CD4-positive, alpha-beta T cell (primary cell): ENCODE measurements around the gene ADO. TPM values are rescaled to one million over a fixed set of nuclear protein-coding genes. Genes with fewer than 3 reads are reported as not detected.
"Not testable (repeated sequence)": the region's sequence is repeated elsewhere in the genome, so short reads cannot be mapped to it uniquely, and the experiment has no call there.

Experiments
- ATAC-seq: fragments of 200-7000 bp; cut with Tn5 transposase; one replicate; pipeline ENCODE4 v1.10.0; 2022; ENCODE audit warnings: mild to moderate bottlenecking; ENCODE audit not compliant: poor library complexity
- CTCF ChIA-PET: fragments of 350-600 bp; sonication (Branson Sonifier 250); formaldehyde crosslinking; loops from one replicate; lab custom pipeline; 2021; ENCODE audit warnings: antibody characterized with exemption, inconsistent platforms; lab: Charles Lee
- POLR2A ChIA-PET: fragments of 350-600 bp; sonication (Branson Sonifier 250); formaldehyde crosslinking; loops from one replicate; lab custom pipeline; 2021; ENCODE audit warnings: antibody characterized with exemption, inconsistent platforms; lab: Charles Lee
- DNase-seq, 14 experiments: peaks; one replicate each; pipeline ENCODE4 v3.0.0-alpha.2; 2013 to 2020; ENCODE audit warnings: mixed read lengths in 2 of 14
- H3K27ac ChIP-seq, 2 donors: one replicate each; pipeline versions ENCODE4 v1.5.1 to v1.7.0; 2013; ENCODE audit warnings: low read length in 2 of 2, low read depth in 1 of 2, mild to moderate bottlenecking in 1 of 2
- H3K27me3 ChIP-seq, 2 experiments: 1 replicate in 1 of 2; 2 replicates in 1 of 2; pipeline versions ENCODE4 v1.6.1 to v1.7.0; 2013; ENCODE audit warnings: low read length in 2 of 2, control low read depth in 1 of 2, mild to moderate bottlenecking in 1 of 2, moderate library complexity in 1 of 2; ENCODE audit not compliant: insufficient read depth in 2 of 2, control insufficient read depth in 1 of 2
- H3K36me3 ChIP-seq: one replicate; pipeline ENCODE4 v1.6.1; 2013; ENCODE audit warnings: low read length, control low read depth; ENCODE audit not compliant: insufficient read depth
- H3K4me1 ChIP-seq: one replicate; pipeline ENCODE4 v1.6.1; 2013; ENCODE audit warnings: low read length, control low read depth; ENCODE audit not compliant: insufficient read depth
- H3K4me3 ChIP-seq: one replicate; pipeline ENCODE4 v1.5.1; 2013; ENCODE audit warnings: mild to moderate bottlenecking, low read length, moderate library complexity
- H3K9me3 ChIP-seq, 2 experiments: 1 replicate in 1 of 2; 2 replicates in 1 of 2; pipeline versions ENCODE4 v1.6.1 to v1.7.0; 2013; ENCODE audit warnings: low read length in 2 of 2, mild to moderate bottlenecking in 2 of 2, control low read depth in 1 of 2, moderate library complexity in 1 of 2; ENCODE audit not compliant: control insufficient read depth in 1 of 2, insufficient read depth in 1 of 2
- H3K27ac Mint-ChIP-seq: one replicate; pipeline ENCODE4 v1.8.0; 2020; ENCODE audit warnings: mixed read lengths
- H3K27me3 Mint-ChIP-seq: one replicate; pipeline ENCODE4 v1.8.0; 2021; ENCODE audit warnings: mixed read lengths
- H3K36me3 Mint-ChIP-seq: one replicate; pipeline ENCODE4 v1.8.0; 2021; ENCODE audit warnings: low read depth, mixed read lengths
- H3K4me1 Mint-ChIP-seq: one replicate; pipeline ENCODE4 v1.8.0; 2021; ENCODE audit warnings: low read depth, mixed read lengths
- H3K4me3 Mint-ChIP-seq: one replicate; pipeline ENCODE4 v1.8.0; 2020; ENCODE audit warnings: mild to moderate bottlenecking, mixed read lengths
- H3K9me3 Mint-ChIP-seq: one replicate; pipeline ENCODE4 v1.8.0; 2020; ENCODE audit warnings: mixed read lengths
- intact Hi-C, 2 experiments: fragments of 100-400 bp; cut with DNase I in 1 of 2; cut with micrococcal nuclease in 1 of 2; formaldehyde crosslinking; loops; one replicate each; pipeline versions ENCODE4 v1.15.1 to v1.9.0; 2023 to 2025; cut with DNase I, micrococcal nuclease
- total RNA-seq, 174 experiments: library from RNA in 2 of 174; stranded (reverse) in 2 of 174; gene quantifications; one replicate each; pipeline ENCODE4 v1.2.3 and lab custom pipeline; 2021 to 2026
- TF ChIP-seq, protein P1 (sequence below): fragments of 200-600 bp; IDR thresholded peaks from one replicate; pipeline ENCODE4 v1.8.0; 2022; ENCODE audit warnings: antibody characterized with exemption, mild to moderate bottlenecking

The ADO gene
- total RNA-seq, 2 experiments from 2014 or later: 14.3 to 15.9 TPM

DNA sequence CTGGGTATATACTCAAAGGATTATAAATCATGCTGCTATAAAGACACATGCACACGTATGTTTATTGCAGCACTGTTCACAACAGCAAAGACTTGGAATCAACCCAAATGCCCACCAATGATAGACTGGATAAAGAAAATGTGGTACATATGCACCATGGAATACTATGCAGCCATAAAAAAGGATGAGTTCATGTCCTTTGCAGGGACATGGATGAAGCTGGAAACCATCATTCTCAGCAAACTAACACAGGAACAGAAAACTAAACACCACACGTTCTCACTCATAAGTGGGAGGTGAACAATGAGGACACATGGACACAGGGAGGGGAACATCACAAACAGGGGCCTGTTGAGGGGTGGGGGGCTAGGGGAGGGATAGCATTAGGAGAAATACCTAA is 16.2 kb upstream of the ADO start:
- H3K27me3 Mint-ChIP-seq, H3K36me3 Mint-ChIP-seq, H3K4me3 ChIP-seq, H3K4me3 Mint-ChIP-seq, ATAC-seq, H3K9me3 ChIP-seq, intact Hi-C loops, H3K4me1 ChIP-seq, H3K4me1 Mint-ChIP-seq, H3K36me3 ChIP-seq, H3K27ac Mint-ChIP-seq, DNase-seq, H3K27me3 ChIP-seq, H3K9me3 Mint-ChIP-seq, H3K27ac ChIP-seq: not testable (repeated sequence)
- CTCF ChIA-PET: interaction anchor here (0.5 kb wide), 1 partner anchor 266 kb away, joined by 4 read pairs; no protein-coding TSS in a partner anchor
- POLR2A ChIA-PET: interaction anchor here (1.3 kb wide), 1 partner anchor 9 kb away, joined by 3 read pairs; no protein-coding TSS in a partner anchor

DNA sequence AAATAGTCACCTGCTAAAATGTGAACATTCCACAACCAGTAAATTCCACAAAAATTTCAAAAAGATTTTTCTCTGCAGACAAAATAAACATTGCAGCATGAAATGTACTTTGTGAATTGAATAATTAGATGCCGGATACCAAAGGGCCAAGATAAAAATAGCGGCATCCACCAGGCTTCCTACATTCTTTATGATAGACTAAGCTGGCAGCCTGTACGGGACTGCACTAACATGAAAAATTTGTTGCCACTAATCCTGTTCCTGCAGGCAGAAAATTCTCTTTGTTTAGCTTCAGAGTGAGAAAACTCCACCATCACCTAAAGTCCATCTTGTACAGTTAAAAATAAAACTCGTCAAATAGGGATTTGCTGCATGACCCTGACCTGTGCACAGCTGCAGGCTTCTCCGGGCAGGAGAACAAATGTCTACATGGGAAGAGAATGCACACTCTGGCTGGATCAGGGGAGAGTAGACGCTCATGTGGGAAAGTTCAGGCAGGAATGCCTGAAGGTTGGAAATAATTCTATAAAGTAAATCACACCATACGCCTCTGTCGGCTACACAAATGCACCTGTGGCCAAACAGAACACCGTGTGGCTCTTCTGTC is 15.6 kb upstream of the ADO start:
- peaks cover 8% of the 10 kb centered on the region for H3K9me3 Mint-ChIP-seq
- DNase-seq (no peak), ATAC-seq (no peak)
- Histone ChIP-seq H3K4me1 (no peaks in the 10 kb centered on the region), H3K9me3 (no peaks in the 10 kb centered on the region), H3K4me3 (no peak overlapping the region), H3K36me3 (no peaks in the 10 kb centered on the region), H3K27ac (no peak overlapping the region), H3K27me3 (peaks cover 0 to under 1% of the 10 kb centered on the region in 2 experiments)
- no peak overlapping the region for H3K27ac Mint-ChIP-seq
- peaks cover 9% of the 10 kb centered on the region for H3K27me3 Mint-ChIP-seq
- H3K36me3 Mint-ChIP-seq: no peaks in the 10 kb centered on the region
- H3K4me3 Mint-ChIP-seq: no peak overlapping the region
- intact Hi-C loops: no loop called here
- no peaks in the 10 kb centered on the region for H3K4me1 Mint-ChIP-seq
- ChIA-PET CTCF (interaction anchor here (0.5 kb wide), 1 partner anchor 266 kb away, joined by 4 read pairs; no protein-coding TSS in a partner anchor), POLR2A (interaction anchor here (1.1 kb wide), 1 partner anchor 15 kb away, joined by 3 read pairs; no protein-coding TSS in a partner anchor)
- TF ChIP-seq, protein P1, sequence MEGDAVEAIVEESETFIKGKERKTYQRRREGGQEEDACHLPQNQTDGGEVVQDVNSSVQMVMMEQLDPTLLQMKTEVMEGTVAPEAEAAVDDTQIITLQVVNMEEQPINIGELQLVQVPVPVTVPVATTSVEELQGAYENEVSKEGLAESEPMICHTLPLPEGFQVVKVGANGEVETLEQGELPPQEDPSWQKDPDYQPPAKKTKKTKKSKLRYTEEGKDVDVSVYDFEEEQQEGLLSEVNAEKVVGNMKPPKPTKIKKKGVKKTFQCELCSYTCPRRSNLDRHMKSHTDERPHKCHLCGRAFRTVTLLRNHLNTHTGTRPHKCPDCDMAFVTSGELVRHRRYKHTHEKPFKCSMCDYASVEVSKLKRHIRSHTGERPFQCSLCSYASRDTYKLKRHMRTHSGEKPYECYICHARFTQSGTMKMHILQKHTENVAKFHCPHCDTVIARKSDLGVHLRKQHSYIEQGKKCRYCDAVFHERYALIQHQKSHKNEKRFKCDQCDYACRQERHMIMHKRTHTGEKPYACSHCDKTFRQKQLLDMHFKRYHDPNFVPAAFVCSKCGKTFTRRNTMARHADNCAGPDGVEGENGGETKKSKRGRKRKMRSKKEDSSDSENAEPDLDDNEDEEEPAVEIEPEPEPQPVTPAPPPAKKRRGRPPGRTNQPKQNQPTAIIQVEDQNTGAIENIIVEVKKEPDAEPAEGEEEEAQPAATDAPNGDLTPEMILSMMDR: no peak

- H3K4me1 Mint-ChIP-seq: no peaks in the 10 kb centered on the region
- Histone ChIP-seq H3K36me3 (no peaks in the 10 kb centered on the region), H3K9me3 (no peaks in the 10 kb centered on the region), H3K4me1 (no peaks in the 10 kb centered on the region), H3K27me3 (peaks cover 0 to 5% of the 10 kb centered on the region in 2 experiments), H3K27ac (no peak overlapping the region), H3K4me3 (no peak overlapping the region)
- H3K27me3 Mint-ChIP-seq: peaks cover 15% of the 10 kb centered on the region
- ATAC-seq: no peak
- ChIA-PET CTCF (no interaction called here), POLR2A (no interaction called here)
- H3K4me3 Mint-ChIP-seq: no peak overlapping the region
- no peak overlapping the region for H3K27ac Mint-ChIP-seq
- intact Hi-C loops: no loop called here
- DNase-seq: no peak
- TF ChIP-seq, protein P1: no peak
- H3K9me3 Mint-ChIP-seq: peaks cover 4% of the 10 kb centered on the region
- H3K36me3 Mint-ChIP-seq: no peaks in the 10 kb centered on the region
These were observed 14.4 kb upstream of the ADO start for GRCh38 chr10:62790019-62790555.
